Stomach (tissue), 9 donors: ENCODE data around the gene KANSL1. TPM values are rescaled to one million over a fixed set of nuclear protein-coding genes. Genes with fewer than 3 reads are reported as not detected.
A peak's percentile ranks its signal among the peaks of the same experiment; 100 is the strongest.

Experiments used
- DNase-seq, 2 donors: peaks; one replicate each; pipeline versions ENCODE4 v3.0.0 to v3.0.0-alpha.2; 2013 to 2019
- H3K27ac ChIP-seq, 5 donors: fragments of 200-600 bp in 4 of 5; sonication (generic) in 4 of 5; one replicate each; pipeline ENCODE4 v1.5.1; 2013 to 2019; ENCODE audit warnings: mild to moderate bottlenecking in 1 of 5, moderate library complexity in 1 of 5
- H3K27me3 ChIP-seq, 3 donors: fragments of 200-600 bp; sonication (generic); one replicate each; pipeline ENCODE4 v1.5.1; 2017 to 2019; ENCODE audit warnings: mixed run types in 1 of 3
- H3K36me3 ChIP-seq, 4 donors: fragments of 200-600 bp; sonication (generic); 1 replicate in 3 of 4; 2 replicates in 1 of 4; pipeline ENCODE4 v1.5.1; 2016 to 2019
- H3K4me1 ChIP-seq, 4 donors: fragments of 200-600 bp; sonication (generic); one replicate each; pipeline ENCODE4 v1.5.1; 2016 to 2019
- H3K4me3 ChIP-seq, 4 donors: fragments of 200-600 bp; sonication (generic) in 3 of 4; one replicate each; pipeline ENCODE4 v1.5.1; 2016 to 2019; ENCODE audit warnings: mild to moderate bottlenecking in 1 of 4
- H3K9me3 ChIP-seq, 4 donors: fragments of 200-600 bp; sonication (generic); one replicate each; pipeline ENCODE4 v1.5.1; 2016 to 2019
- EP300 ChIP-seq: sonication (generic); formaldehyde crosslinking; IDR thresholded peaks from one replicate; pipeline ENCODE4 v1.6.1; 2017; ENCODE audit warnings: antibody characterized with exemption
- POLR2A ChIP-seq, 4 donors: fragments of 450-650 bp; IDR thresholded peaks; one replicate each; pipeline ENCODE4 v1.6.1; 2016; ENCODE audit warnings: antibody characterized with exemption in 4 of 4, control low read depth in 2 of 4, mild to moderate bottlenecking in 1 of 4, moderate library complexity in 1 of 4
- POLR2AphosphoS5 ChIP-seq, 3 donors: sonication (generic); formaldehyde crosslinking; IDR thresholded peaks; one replicate each; pipeline ENCODE4 v1.6.1; 2016; ENCODE audit warnings: antibody characterized with exemption in 3 of 3
- WGBS, 5 donors: extraction: QIAGEN DNeasy Blood & Tissue Kit in 3 of 5; methylation state at CpG; one replicate each; pipeline versions ENCODE4 v1.1.5 to v1.1.7; 2013 to 2018; 5-methylcytosine and 5-hydroxymethylcytosine counted together
- intact Hi-C: fragments of 100-400 bp; cut with DNase I; formaldehyde crosslinking; loops from one replicate; pipeline ENCODE4 v1.15.1; 2023; ENCODE audit warnings: low total_unique reads
- polyA plus RNA-seq, 3 donors: library from polyadenylated mRNA; stranded (reverse); fragments of 200-250 nt; gene quantifications; one replicate each; pipeline ENCODE4 v1.2.3, GENCODE V29; 2013
- total RNA-seq, 5 donors: library from RNA; depleted of rRNA; stranded (reverse); fragments of >200 nt; gene quantifications; one replicate each; pipeline versions ENCODE4 v1.1.0 to v1.2.3, GENCODE V29; 2014 to 2016
- TF ChIP-seq, protein P1 (sequence below), 7 experiments: fragments of 450-650 bp in 4 of 7; fragments of 200-600 bp in 3 of 7; sonication (generic) in 3 of 7; IDR thresholded peaks; one replicate each; pipeline ENCODE4 v1.5.1; 2016 to 2019; ENCODE audit warnings: antibody characterized with exemption in 7 of 7, control low read depth in 2 of 7, mild to moderate bottlenecking in 1 of 7
- donor health status: healthy with polysubstance abuse.
- donor health status: Bipolar disorder and iron deficiency.
- donor health status: healthy.

Gene KANSL1
- total and polyA plus RNA-seq, 8 donors, result 9.2 to 288 (median 127) TPM

DNA sequence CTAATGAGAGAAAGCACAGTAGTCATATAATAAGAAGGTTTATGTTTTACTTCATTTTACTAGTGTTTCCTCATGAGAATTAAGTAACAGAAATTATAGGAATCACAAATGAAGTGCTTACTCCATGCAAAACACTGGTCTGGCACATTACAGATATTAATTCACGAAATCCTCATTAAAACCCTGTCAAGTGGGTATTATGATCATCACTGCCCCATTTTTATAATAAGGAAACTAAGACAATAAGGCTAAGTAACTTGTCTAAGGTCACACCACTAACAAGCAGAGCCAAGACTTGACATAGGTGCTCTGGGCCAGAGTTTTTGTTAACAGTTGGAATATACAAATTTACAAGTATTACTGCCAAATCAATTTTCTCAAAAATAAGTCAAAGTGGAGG is 83.0 kb downstream of the KANSL1 start:
- Histone ChIP-seq H3K27ac (peak overlapping the region in 2 of 5 donors; percentile 5 to 13), H3K36me3 (no peaks in the 10 kb centered on the region), H3K4me1 (peaks cover 27 to 82% (median 58%) of the 10 kb centered on the region in 4 donors), H3K9me3 (no peaks in the 10 kb centered on the region), H3K27me3 (no peaks in the 10 kb centered on the region), H3K4me3 (no peak overlapping the region)
- DNase-seq, result no peak
- WGBS, 5 donors, result 64 to 83% (median 69%) methylated on average over 1 of the region's 1 CpG
- TF ChIP-seq, protein P1, sequence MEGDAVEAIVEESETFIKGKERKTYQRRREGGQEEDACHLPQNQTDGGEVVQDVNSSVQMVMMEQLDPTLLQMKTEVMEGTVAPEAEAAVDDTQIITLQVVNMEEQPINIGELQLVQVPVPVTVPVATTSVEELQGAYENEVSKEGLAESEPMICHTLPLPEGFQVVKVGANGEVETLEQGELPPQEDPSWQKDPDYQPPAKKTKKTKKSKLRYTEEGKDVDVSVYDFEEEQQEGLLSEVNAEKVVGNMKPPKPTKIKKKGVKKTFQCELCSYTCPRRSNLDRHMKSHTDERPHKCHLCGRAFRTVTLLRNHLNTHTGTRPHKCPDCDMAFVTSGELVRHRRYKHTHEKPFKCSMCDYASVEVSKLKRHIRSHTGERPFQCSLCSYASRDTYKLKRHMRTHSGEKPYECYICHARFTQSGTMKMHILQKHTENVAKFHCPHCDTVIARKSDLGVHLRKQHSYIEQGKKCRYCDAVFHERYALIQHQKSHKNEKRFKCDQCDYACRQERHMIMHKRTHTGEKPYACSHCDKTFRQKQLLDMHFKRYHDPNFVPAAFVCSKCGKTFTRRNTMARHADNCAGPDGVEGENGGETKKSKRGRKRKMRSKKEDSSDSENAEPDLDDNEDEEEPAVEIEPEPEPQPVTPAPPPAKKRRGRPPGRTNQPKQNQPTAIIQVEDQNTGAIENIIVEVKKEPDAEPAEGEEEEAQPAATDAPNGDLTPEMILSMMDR (IDR thresholded peaks at IDR 0.05), result no peak
- TF ChIP-seq POLR2AphosphoS5 (IDR thresholded peaks at IDR 0.05) (no peak), EP300 (no peak), POLR2A (IDR thresholded peaks at IDR 0.05) (no peak)
- intact Hi-C loops, result no loop called here

DNA sequence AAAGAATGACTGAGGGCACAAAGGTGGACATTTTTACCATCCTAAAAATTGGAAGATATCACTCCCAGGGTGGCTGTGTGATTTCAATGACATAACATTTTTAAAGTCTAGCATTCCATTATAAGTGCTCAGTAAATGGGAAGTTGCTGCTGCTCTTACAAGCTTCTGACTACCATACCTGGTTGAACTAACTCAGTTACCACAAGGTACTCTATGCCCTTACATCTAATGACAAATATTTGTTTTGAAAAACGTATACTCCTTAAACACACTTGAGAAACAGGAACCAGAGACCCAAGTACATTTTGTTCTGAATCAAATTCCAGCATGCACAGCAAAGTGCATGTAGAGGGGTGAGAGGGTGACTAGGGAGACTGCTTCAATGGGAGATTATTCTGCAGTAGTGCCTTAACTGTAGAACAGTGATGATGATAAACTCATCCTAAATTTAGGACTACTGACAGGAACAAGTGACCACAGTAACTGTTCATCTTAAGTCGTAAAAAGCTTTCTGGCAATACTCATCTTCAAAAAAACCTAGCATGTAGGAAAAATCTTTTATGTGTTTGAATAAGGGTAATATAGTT is 83.5 kb downstream of the KANSL1 start:
- TF ChIP-seq, protein P1 (IDR thresholded peaks at IDR 0.05), result no peak
- TF ChIP-seq POLR2A (IDR thresholded peaks at IDR 0.05) (no peak), POLR2AphosphoS5 (IDR thresholded peaks at IDR 0.05) (no peak), EP300 (no peak)
- 39 to 55% (median 44%) methylated on average over 2 of the region's 2 CpGs for WGBS, 5 donors
- Histone ChIP-seq H3K36me3 (no peaks in the 10 kb centered on the region), H3K9me3 (no peaks in the 10 kb centered on the region), H3K27me3 (no peaks in the 10 kb centered on the region), H3K4me3 (no peak overlapping the region), H3K4me1 (peaks cover 24 to 81% (median 56%) of the 10 kb centered on the region in 4 donors), H3K27ac (peak overlapping the region in 1 of 5 donors; percentile 13)
- DNase-seq, result no peak
- intact Hi-C loops, result no loop called here

DNA sequence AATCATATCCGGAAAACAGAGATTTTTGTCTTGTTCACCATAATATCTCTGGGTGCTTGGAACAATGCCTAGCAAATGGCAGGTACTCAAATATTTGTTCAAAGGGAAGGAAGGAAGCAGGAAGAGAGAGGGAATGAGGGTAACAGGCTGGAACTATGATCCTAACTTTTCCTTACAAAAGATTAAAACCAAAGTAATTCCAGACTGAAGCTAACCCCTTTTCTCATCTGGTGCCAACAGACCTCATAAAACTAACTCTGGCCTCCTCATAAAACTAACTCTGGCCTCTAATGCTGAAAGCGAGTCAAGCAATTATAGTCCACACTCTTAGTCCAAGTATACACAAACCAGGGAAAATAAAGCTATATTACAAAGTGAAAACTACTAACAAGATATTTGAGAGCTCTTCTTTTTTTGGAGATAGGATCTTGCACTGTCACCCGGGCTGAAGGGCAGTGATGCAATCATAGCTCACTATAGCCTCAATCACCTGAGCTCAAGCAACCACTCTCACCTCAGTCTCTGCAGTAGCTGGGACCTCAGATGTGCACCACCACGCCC is 84.6 kb downstream of the KANSL1 start:
- TF ChIP-seq POLR2AphosphoS5 (IDR thresholded peaks at IDR 0.05) (no peak), POLR2A (IDR thresholded peaks at IDR 0.05) (no peak), EP300 (no peak)
- TF ChIP-seq, protein P1 (IDR thresholded peaks at IDR 0.05), result no peak
- intact Hi-C loops, result no loop called here
- peak in 1 of 2 donors; percentile 22 for DNase-seq
- 27 to 49% (median 39%) methylated on average over 4 of the region's 4 CpGs for WGBS, 5 donors
- no peak overlapping the region for H3K4me3 ChIP-seq
- peaks cover 24 to 78% (median 60%) of the 10 kb centered on the region in 4 donors for H3K4me1 ChIP-seq
- H3K9me3 ChIP-seq, result no peaks in the 10 kb centered on the region
- no peaks in the 10 kb centered on the region for H3K36me3 ChIP-seq
- no peaks in the 10 kb centered on the region for H3K27me3 ChIP-seq
- peak overlapping the region in 4 of 5 donors; percentile 13 to 56 (median 32) for H3K27ac ChIP-seq

DNA sequence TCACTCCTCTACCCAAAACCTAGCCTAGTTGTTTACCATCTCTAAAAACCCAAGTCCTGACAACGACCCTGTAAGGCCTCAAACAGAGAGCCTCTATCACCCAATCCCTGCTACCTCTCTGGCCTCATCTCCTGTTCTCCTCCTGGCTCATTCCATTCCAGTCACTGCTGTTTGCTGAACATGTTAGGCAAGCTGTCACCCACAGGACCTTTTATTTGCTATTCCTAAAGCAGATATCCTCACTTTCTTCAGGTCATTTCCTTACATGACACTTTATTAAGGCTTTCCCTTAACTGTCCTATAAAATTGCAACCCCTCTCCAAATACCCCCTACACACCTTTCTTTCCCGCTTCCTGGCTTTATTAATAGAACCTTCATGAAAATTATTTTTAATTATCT is 85.1 kb downstream of the KANSL1 start:
- intact Hi-C loops, result no loop called here
- Histone ChIP-seq H3K9me3 (no peaks in the 10 kb centered on the region), H3K27me3 (no peaks in the 10 kb centered on the region), H3K27ac (peak overlapping the region in 4 of 5 donors; percentile 13 to 56 (median 32)), H3K4me3 (no peak overlapping the region), H3K36me3 (no peaks in the 10 kb centered on the region), H3K4me1 (peaks cover 24 to 78% (median 63%) of the 10 kb centered on the region in 4 donors)
- 32 to 61% (median 52%) methylated on average over 2 of the region's 2 CpGs for WGBS, 5 donors
- DNase-seq, result no peak
- TF ChIP-seq POLR2AphosphoS5 (IDR thresholded peaks at IDR 0.05) (peak in 1 of 3 donors; percentile 12), EP300 (no peak)
